Left cardiac atrium (tissue), 4 donors: Measurements from ENCODE around the gene ASTL. TPM values are rescaled to one million over a fixed set of nuclear protein-coding genes. Genes with fewer than 3 reads are reported as not detected.
"Not testable (repeated sequence)": the region's sequence is repeated elsewhere in the genome, so short reads cannot be mapped to it uniquely, and the experiment has no call there.

Source experiments
- ATAC-seq, 2 donors: fragments of 200-7000 bp; cut with Tn5 transposase; one replicate each; pipeline ENCODE4 v1.9.1; 2020; ENCODE audit warnings: mild to moderate bottlenecking in 2 of 2, moderate library complexity in 2 of 2
- DNase-seq: peaks from one replicate; pipeline ENCODE4 v3.0.0-alpha.2; 2020
- intact Hi-C, 2 donors: fragments of 100-400 bp; cut with DNase I; formaldehyde crosslinking; loops; one replicate each; pipeline versions ENCODE4 v1.14.1 to v1.15.1; 2022 to 2023
- total RNA-seq, 2 donors: library from RNA; stranded (reverse); fragmentation: NEBNext Ultra II Directional; extraction: Animal tissue kit (Norgen Biotek cat#: 25700); gene quantifications; one replicate each; pipeline ENCODE4 v1.2.1, GENCODE V29; 2021
- donor health status: DM: no; HTN: yes; CAD: no.
- donor health status: DM: no; HTN: yes; CAD: no; lungs with severe emphysema.
- donor health status: DM: yes; HTN: yes; CAD: no.
- donor health status: Dilated cardiomyopathy.

Gene ASTL
- total RNA-seq, 2 donors from 2014 or later = not detected

- no peak for ATAC-seq
- no peak for DNase-seq
- intact Hi-C loops = no loop called here
Observed at GRCh38 chr2:96097441-96097840, 40.9 kb downstream of the ASTL start.

DNA sequence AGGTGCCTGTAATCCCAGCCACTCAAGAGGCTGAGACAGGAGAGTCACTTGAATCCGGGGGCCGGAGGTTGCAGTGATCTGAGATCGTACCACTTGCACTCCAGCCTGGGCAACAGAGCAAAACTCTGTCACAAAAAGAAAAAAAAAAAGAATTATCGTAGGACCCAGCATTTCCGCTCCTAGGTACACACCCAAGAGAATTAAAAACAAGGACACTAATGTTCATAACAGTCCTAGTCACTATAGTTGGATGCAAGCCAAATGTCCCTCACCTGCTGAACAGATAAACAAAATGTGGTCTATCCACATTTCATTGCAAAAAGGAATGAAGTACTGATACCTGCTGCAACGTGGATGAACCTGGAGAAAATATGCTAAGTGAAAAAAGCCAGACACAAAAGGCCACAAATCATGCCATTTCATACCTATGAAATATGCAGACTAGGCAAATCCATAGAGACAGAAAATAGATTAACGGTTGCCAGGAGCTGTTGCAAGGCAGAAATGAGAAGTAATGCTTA lies 43.1 kb downstream of the ASTL start:
- DNase-seq = no peak
- ATAC-seq = no peak

GRCh38 chr2:96093528-96093927 lies 44.8 kb downstream of the ASTL start:
- DNase-seq (no peak), ATAC-seq (no peak)
- intact Hi-C loops = no loop called here

More for the DNA sequence above, 43.1 kb downstream of the ASTL start:
- intact Hi-C loops = no loop called here

- no peak for DNase-seq
- no peak for ATAC-seq
- intact Hi-C loops = no loop called here
Observed at GRCh38 chr2:96092951-96093350, 45.4 kb downstream of the ASTL start.

DNA sequence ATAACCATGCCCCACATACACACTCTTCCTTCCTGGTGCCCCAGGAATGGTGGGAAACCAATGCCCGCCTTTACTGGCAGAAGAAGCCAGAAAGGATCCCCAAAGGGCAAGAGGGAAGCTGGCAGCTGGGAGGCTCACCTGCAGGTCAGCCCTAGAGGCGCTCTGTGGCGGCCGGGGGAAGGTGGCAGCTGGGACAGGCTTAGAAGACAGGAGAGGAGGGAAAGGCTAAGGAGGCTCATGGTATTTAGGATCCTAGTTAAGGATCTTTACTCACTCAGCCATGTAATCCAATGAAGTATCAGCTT lies 45.8 kb downstream of the ASTL start:
- ATAC-seq = no peak
- intact Hi-C loops = no loop called here
- no peak for DNase-seq

DNA sequence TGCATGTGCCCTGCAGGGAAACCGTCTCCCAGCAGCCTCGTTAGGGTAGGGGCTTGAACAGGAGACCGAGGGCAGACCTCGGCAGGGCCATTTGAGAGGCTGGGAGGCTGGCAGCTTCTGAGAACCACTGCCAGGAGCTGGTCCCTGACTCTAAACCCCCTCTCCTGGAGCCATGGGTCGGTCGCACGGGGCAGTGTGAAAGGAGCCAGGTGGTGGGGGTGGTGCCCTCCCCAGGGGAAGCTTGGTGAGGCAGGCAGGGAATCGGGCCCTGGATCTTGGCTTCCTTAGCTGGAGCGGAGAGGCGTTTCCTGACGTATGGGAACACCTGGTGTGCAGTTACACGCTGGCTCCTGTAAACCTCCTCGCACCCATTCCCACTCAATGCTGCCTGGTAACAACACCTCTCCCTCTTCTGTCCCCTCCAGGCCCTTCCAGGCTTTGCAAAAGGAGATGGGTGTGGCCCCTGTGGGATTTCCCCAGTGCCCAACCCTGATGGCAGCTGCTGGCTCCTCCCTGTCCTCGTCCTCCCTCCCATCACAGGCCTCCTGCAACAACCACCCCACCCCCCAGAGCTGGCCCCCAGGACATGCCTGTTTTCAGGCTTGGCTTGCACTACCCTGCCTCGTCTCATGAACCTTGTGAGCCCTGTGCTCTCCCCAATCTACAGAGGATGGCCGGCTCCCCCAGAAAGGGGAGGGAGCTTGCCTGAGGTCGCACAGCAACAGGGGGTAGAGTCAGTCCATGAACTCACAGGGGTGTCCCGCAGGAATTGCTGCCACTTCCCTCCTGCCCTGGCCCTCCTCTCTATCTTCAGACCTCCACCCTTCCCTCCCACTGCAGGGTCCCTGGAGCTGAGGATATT lies 46.4 kb downstream of the ASTL start:
- intact Hi-C loops = no loop called here
- DNase-seq = no peak
- no peak for ATAC-seq

- intact Hi-C loops = no loop called here
- ATAC-seq (no peak), DNase-seq (no peak)
Observed at GRCh38 chr2:96091141-96091710, 47.1 kb downstream of the ASTL start.

- intact Hi-C loops = no loop called here
- no peak for DNase-seq
- peak in 1 of 2 donors; percentile 43 for ATAC-seq
Observed at GRCh38 chr2:96090196-96090926, 47.9 kb downstream of the ASTL start.

GRCh38 chr2:96089356-96090195 lies 48.7 kb downstream of the ASTL start:
- DNase-seq (no peak), ATAC-seq (peak; percentile 39 to 48)
- intact Hi-C loops = no loop called here

DNA sequence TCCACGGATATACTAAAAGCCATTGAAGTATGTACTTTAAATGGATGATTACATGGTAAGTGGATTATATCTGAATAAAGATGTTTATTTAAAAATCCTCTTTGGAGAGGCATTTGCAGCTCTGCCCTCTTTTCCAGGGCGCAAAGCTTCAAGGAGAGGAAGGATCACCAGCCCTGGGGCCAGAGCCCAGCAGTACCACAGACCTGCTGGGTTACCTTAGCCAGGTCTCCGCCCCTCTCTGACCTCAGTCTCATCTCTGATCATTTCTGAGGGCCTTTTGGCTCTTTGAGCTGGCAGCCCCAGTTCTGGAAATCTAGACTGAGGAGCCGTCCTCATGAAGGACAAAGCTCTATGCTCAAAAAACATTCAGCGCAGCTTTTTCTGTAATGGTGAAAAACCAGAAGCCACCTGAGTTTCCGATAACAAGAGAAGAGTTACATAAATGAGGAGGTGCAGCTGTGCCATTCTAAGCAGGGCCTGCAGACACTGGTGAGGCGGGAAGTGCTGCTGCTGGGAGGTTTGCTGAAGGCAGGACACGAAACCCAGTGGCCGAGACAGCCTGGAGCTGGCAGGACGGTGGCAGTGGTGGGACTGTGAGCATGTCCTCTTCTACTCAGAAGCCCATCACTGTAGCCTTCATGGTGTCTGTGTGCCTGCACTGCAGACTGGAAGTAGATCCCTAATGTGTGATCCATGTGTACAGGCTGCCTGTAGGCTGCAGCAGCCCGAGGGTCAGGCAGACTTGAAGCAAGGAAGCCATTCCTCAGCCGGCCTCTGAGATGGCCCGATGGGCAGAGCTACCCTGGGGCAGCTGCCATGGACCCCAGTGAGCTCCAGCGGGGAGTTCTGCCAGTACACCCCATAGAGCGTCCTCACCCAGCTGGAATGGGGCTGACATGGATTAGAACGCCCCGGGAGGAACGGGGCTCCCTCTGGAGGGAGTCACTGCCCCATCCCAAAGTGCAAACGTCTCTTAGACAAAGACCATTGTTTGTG lies 49.7 kb downstream of the ASTL start:
- intact Hi-C loops = no loop called here
- ATAC-seq (no peak), DNase-seq (no peak)

GRCh38 chr2:96087130-96087529 lies 51.2 kb downstream of the ASTL start:
- no peak for DNase-seq
- intact Hi-C loops = no loop called here
- ATAC-seq = no peak

DNA sequence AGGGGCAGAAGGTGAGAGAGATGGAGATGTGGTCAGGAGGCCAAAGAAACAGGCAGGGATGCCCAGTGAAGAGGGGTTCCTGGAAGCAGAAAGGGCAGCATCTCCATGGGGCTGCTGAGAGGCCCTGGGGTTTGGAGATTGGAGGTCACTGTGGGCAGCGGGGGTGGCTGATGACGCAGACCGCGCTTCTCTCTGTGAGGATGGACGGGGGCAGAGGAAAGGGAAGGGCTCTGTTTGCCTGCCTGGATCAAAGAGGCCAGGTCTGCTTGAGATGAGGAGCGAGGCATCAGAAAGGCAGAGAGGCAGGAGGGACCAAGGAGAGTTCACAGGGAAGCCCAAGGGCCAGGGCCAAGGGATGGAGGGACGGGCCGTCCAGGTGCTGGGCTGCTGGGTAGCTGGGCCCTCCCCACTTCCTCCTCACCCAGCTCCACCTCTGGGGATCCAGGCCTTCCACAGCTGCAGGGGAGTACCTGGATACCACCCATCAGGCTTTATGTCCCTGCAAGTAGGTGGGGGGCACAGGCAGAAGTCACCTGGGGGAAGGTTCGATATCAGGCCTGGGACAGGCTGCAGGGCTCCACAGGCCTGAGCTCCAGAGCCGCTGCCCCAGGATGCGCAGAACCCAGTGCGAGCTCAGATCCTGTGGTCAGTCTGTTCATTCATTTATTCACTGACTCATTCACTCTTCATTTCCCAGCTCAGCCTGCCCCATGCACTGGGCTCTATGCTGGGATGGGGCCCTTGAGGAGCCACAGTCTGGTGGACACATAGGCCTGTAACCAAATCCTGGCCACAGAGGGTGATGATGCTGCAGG lies 52.6 kb downstream of the ASTL start:
- no peak for DNase-seq
- no peak for ATAC-seq

DNA sequence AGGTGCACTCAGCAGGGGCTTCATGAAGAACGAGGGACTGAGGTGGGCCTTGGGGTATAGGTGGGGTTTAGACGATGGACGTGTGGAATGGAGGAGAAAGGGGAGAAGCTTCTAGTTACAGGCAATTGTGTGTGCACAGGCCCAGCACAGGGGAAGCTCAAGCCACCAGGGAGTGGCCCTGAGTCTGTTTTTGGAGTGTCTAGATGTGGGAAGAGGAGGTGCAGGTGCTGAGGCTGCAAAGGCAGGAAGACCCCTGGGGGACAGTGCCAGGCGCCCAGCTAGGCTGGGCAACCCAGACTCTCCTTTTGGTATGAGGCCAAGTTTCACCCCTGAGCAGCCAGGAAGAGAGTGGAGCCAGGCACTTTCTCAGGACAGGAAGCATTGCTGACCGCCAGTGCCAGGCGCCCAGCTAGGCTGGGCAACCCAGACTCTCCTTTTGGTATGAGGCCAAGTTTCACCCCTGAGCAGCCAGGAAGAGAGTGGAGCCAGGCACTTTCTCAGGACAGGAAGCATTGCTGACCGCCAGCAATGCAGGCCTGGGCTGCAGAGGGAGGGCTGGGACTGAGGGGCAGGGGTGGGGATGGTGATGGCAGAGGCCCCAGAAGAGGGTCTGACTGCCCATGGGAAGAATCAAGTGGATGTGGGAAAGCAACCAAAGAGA lies 53.3 kb downstream of the ASTL start:
- DNase-seq, ATAC-seq, intact Hi-C loops: not testable (repeated sequence)

More for the DNA sequence above, 52.6 kb downstream of the ASTL start:
- intact Hi-C loops = no loop called here

GRCh38 chr2:96083989-96084857 lies 54.1 kb downstream of the ASTL start:
- DNase-seq (no peak), ATAC-seq (no peak)
- intact Hi-C loops = no loop called here

GRCh38 chr2:96083064-96083939 lies 55.0 kb downstream of the ASTL start:
- intact Hi-C loops = no loop called here
- peak; percentile 55 to 61 for ATAC-seq
- DNase-seq = no peak
